GM12878 (cell line): ENCODE measurements around the gene COL2A1. TPM values are rescaled to one million over a fixed set of nuclear protein-coding genes. Genes with fewer than 3 reads are reported as not detected.
"Not testable (repeated sequence)": the region's sequence is repeated elsewhere in the genome, so short reads cannot be mapped to it uniquely, and the experiment has no call there.

Experiments used
- ATAC-seq: fragments of 200-7000 bp; cut with Tn5 transposase; 3 replicates; pipeline ENCODE4 v1.9.1; 2020; ENCODE audit warnings: mild to moderate bottlenecking, moderate library complexity
- BruUV-seq: library from RNA; stranded (reverse); fragments of 400-500 nt; replicated peaks from 2 replicates; lab custom pipeline; 2021; lab: Mats Ljungman, UMichigan
- CTCF ChIA-PET: fragments of 300-600 bp; sonication (Branson Sonifier 250); formaldehyde crosslinking; extraction: SDS; loops from one replicate; lab custom pipeline; 2021; ENCODE audit warnings: inconsistent platforms; lab: Yijun Ruan, JAX
- POLR2A ChIA-PET: fragments of 350-600 bp; formaldehyde crosslinking; extraction: SDS; loops from one replicate; lab custom pipeline; 2021; ENCODE audit warnings: inconsistent platforms; lab: Charles Lee
- RAD21 ChIA-PET: fragments of 300-600 bp; sonication (Branson Sonifier 250); formaldehyde crosslinking; loops from one replicate; lab custom pipeline; 2023; ENCODE audit warnings: antibody characterized with exemption; ENCODE audit not compliant: unreplicated experiment; lab: Charles Lee
- SMC1A ChIA-PET: fragments of 300-600 bp; sonication (Branson Sonifier 250); formaldehyde crosslinking; loops from one replicate; lab custom pipeline; 2023; ENCODE audit not compliant: unreplicated experiment, uncharacterized antibody; lab: Charles Lee
- DNase-seq: peaks from one replicate; pipeline ENCODE4 v3.0.0-alpha.2; 2011; ENCODE audit warnings: low read depth, low spot score
- FAIRE-seq: peaks from 3 replicates; lab custom pipeline; 2011; peaks lifted over from hg19 to GRCh38; lab: Jason Lieb, UNC
- H2AFZ ChIP-seq: 2 replicates; pipeline ENCODE4 v1.6.0; 2011; ENCODE audit warnings: low read depth, low read length, control low read depth; ENCODE audit not compliant: control insufficient read depth
- H3K27ac ChIP-seq: 2 replicates; pipeline ENCODE4 v1.5.1; 2011; ENCODE audit warnings: control low read depth; ENCODE audit not compliant: control insufficient read depth, insufficient read depth
- H3K27me3 ChIP-seq, 2 experiments: replicated peaks in 1 of 2; 2 replicates each; pipeline versions ENCODE4 v1.6.0 to v1.6.1; 2011; ENCODE audit warnings: low read length in 1 of 2; ENCODE audit not compliant: control insufficient read depth in 2 of 2, insufficient read depth in 2 of 2
- H3K36me3 ChIP-seq, 2 experiments: 2 replicates each; pipeline ENCODE4 v1.5.1; 2011; ENCODE audit warnings: low read length in 1 of 2; ENCODE audit not compliant: control insufficient read depth in 2 of 2, insufficient read depth in 2 of 2
- H3K4me1 ChIP-seq: 2 replicates; pipeline ENCODE4 v1.6.1; 2011; ENCODE audit warnings: mild to moderate bottlenecking, low read length, moderate library complexity, mixed read lengths; ENCODE audit not compliant: control insufficient read depth, insufficient read depth
- H3K4me2 ChIP-seq: 2 replicates; pipeline ENCODE4 v1.6.0; 2011; ENCODE audit warnings: control low read depth; ENCODE audit not compliant: control insufficient read depth, insufficient read depth
- H3K4me3 ChIP-seq: fragments of 200-600 bp; sonication (generic); 2 replicates; pipeline ENCODE4 v1.5.1; 2016
- H3K79me2 ChIP-seq: 2 replicates; pipeline ENCODE4 v1.6.0; 2011; ENCODE audit warnings: low read length; ENCODE audit not compliant: control insufficient read depth, insufficient read depth
- H3K9ac ChIP-seq: 2 replicates; pipeline ENCODE4 v1.8.0; 2011; ENCODE audit warnings: low read length, control low read depth, mixed read lengths; ENCODE audit not compliant: control insufficient read depth, insufficient read depth
- H3K9me3 ChIP-seq: replicated peaks from 3 replicates; pipeline ENCODE4 v1.5.1; 2011; ENCODE audit warnings: mild to moderate bottlenecking, low read length; ENCODE audit not compliant: control insufficient read depth, insufficient read depth
- H4K20me1 ChIP-seq: 2 replicates; pipeline ENCODE4 v1.6.0; 2011; ENCODE audit not compliant: control insufficient read depth, insufficient read depth
- IKZF2 ChIP-seq, 2 experiments: fragments of 450-650 bp; IDR thresholded peaks; 2 replicates each; pipeline ENCODE4 v1.6.1; 2017; ENCODE audit warnings: mild to moderate bottlenecking in 2 of 2, moderate library complexity in 2 of 2
- TCF3 ChIP-seq: IDR thresholded peaks from 2 replicates; pipeline ENCODE4 v1.6.1; 2012; ENCODE audit warnings: low read depth, mild to moderate bottlenecking, low read length, borderline replicate concordance; ENCODE audit not compliant: insufficient read depth
- ZNF384 ChIP-seq: IDR thresholded peaks from 2 replicates; pipeline ENCODE4 v1.6.1; 2012; ENCODE audit warnings: low read depth, mild to moderate bottlenecking, low read length, improper control_type of control experiment, borderline replicate concordance
- WGBS: methylation state at CpG from one replicate; pipeline ENCODE4 v1.1.6; 2016; ENCODE audit warnings: low lambda C conversion rate; ENCODE audit not compliant: insufficient replicate concordance, insufficient coverage; ENCODE audit errors: missing lambda C conversion rate; 5-methylcytosine and 5-hydroxymethylcytosine counted together
- in situ Hi-C: fragments of 300-500 bp; cut with MboI; formaldehyde crosslinking; loops from 9 replicates; pipeline ENCODE4 v1.14.3; 2018; ENCODE audit warnings: mixed read lengths
- intact Hi-C: fragments of 100-400 bp; cut with micrococcal nuclease; formaldehyde crosslinking; loops from one replicate; pipeline ENCODE4 v1.14.2; 2022; ENCODE audit not compliant: unreplicated experiment
- polyA plus RNA-seq, 11 experiments: library from polyadenylated mRNA; depleted of rRNA in 4 of 11; unstranded in 6 of 11; stranded (reverse) in 5 of 11; fragments of >200 nt; fragmentation: Nextera tagmentation in 4 of 11; fragmentation: Illumina TruSeq in 1 of 11; extraction: Ambion mirVana in 4 of 11; extraction: Trizol in 1 of 11; gene quantifications; 1 replicate in 1 of 11; 2 replicates in 10 of 11; pipeline versions ENCODE4 v1.2.1 to v1.2.3, GENCODE V29; 2011 to 2016; ENCODE audit warnings: inconsistent platforms in 2 of 11, missing spikeins in 2 of 11, low read depth in 1 of 11
- total RNA-seq, 4 experiments: library from RNA; depleted of rRNA in 3 of 4; stranded (reverse); fragments of >200 nt in 3 of 4; fragmentation: Illumina TruSeq in 1 of 4; extraction: Trizol in 1 of 4; gene quantifications; 2 replicates each; pipeline versions ENCODE4 v1.2.1 to v1.2.3, GENCODE V29; 2013 to 2021
- TF ChIP-seq, protein P1 (sequence below): fragments of 450-650 bp; IDR thresholded peaks from 2 replicates; pipeline ENCODE4 v1.6.1; 2017; ENCODE audit warnings: low read depth, mild to moderate bottlenecking, moderate library complexity
- TF ChIP-seq, protein P2 (sequence below): fragments of 450-650 bp; IDR thresholded peaks from 2 replicates; pipeline ENCODE4 v1.6.1; 2017; ENCODE audit warnings: borderline replicate concordance

COL2A1 gene
- total and polyA plus RNA-seq, 10 of the 15 experiments (the other 5 are each of a cell fraction or from before 2014, with no cell fraction given): 0.06 to 0.67 (median 0.19) TPM; not detected in 1

DNA sequence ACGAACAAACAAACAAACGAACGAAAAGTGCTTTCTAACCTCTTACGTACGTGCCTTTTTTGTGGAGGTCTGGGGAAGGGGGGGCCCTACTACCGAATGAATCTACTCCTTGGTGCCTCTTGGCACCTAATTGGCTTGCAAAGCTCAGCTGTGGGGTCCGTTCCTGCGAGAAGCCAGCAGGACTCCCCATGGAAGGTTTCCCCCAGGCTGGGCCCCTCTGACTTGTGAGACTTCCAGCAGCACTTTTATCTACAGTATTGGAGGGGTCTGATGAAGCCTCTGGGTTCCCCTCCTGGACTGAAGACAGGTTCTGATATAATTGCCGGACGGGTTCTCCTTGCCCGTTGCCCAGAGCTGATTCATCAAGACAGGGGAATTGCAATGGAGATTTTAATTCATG, 42.1 kb downstream of the COL2A1 start (continued):
- TF ChIP-seq, protein P1, sequence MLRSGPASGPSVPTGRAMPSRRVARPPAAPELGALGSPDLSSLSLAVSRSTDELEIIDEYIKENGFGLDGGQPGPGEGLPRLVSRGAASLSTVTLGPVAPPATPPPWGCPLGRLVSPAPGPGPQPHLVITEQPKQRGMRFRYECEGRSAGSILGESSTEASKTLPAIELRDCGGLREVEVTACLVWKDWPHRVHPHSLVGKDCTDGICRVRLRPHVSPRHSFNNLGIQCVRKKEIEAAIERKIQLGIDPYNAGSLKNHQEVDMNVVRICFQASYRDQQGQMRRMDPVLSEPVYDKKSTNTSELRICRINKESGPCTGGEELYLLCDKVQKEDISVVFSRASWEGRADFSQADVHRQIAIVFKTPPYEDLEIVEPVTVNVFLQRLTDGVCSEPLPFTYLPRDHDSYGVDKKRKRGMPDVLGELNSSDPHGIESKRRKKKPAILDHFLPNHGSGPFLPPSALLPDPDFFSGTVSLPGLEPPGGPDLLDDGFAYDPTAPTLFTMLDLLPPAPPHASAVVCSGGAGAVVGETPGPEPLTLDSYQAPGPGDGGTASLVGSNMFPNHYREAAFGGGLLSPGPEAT: no peak
- no peak for TF ChIP-seq ZNF384
- TF ChIP-seq, protein P2, sequence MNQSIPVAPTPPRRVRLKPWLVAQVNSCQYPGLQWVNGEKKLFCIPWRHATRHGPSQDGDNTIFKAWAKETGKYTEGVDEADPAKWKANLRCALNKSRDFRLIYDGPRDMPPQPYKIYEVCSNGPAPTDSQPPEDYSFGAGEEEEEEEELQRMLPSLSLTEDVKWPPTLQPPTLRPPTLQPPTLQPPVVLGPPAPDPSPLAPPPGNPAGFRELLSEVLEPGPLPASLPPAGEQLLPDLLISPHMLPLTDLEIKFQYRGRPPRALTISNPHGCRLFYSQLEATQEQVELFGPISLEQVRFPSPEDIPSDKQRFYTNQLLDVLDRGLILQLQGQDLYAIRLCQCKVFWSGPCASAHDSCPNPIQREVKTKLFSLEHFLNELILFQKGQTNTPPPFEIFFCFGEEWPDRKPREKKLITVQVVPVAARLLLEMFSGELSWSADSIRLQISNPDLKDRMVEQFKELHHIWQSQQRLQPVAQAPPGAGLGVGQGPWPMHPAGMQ: no peak
- TF ChIP-seq IKZF2 (IDR thresholded peaks at IDR 0.05): no peak
- no peak for TF ChIP-seq TCF3

DNA sequence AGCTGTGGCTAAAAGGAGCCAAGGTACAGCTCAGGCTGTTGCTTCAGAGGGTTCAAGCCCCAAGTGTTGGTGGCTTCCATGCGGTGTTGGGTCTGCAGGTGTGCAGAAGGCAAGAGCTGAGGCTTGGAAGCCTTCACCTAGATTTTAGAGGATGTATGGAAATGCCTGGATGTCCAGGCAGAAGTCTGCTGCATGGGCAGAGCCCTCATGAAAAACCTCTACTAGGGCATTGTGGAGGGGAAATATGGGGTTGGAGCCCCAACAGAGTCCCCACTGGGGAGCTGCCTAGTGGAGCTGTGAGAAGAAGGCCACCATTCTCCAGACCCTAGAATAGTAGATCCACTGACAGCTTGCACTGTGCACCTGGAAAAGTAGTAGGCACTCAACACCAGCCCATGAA, 46.6 kb downstream of the COL2A1 start:
- H2AFZ ChIP-seq, H3K27me3 ChIP-seq, H4K20me1 ChIP-seq, BruUV-seq, H3K9ac ChIP-seq, POLR2A ChIA-PET, H3K4me2 ChIP-seq, DNase-seq, RAD21 ChIA-PET, ATAC-seq, H3K4me3 ChIP-seq, H3K36me3 ChIP-seq, intact Hi-C loops, FAIRE-seq, in situ Hi-C loops, H3K9me3 ChIP-seq, H3K4me1 ChIP-seq, H3K79me2 ChIP-seq, H3K27ac ChIP-seq, SMC1A ChIA-PET: not testable (repeated sequence)
- CTCF ChIA-PET: interaction anchor here (1.2 to 1.3 kb wide), 2 partner anchors 8 to 63 kb away, joined by 3 to 6 read pairs; no protein-coding TSS in a partner anchor
- WGBS: 23% methylated on average over 1 of the region's 1 CpG
